ENCODE data around the gene KIF5B. TPM values are rescaled to one million over a fixed set of nuclear protein-coding genes. Genes with fewer than 3 reads are reported as not detected.

The KIF5B gene
- 100 to 1,000 TPM; 199 to 270 (median 240) TPM for total RNA-seq
- polyA plus RNA-seq = 10 to 100 TPM; 42.6 to 78.7 (median 68.0) TPM

- 1 to 2% methylated on average over 63 of the region's 63 CpGs for WGBS, 2 donors
- Histone ChIP-seq H3K9me3 (no peaks in the 10 kb centered on the region), H3K4me3 (peak within 1 kb of the TSS; percentile 77 to 99 (median 92)), H3K4me1 (peaks cover 0 to 37% (median 12%) of the 10 kb centered on the region in 4 donors), H3K27me3 (no peaks in the 10 kb centered on the region), H3K36me3 (no peaks in the 10 kb centered on the region), H3K27ac (peak within 1 kb of the TSS; percentile 93 to 100 (median 96))
- intact Hi-C loops (cut with DNase I) = loop anchor here (10.0 kb wide), 2 partner anchors 288 to 898 kb away; partner anchors contain the start of genes EPC1 and ITGB1
- TF ChIP-seq EP300 (IDR thresholded peaks at IDR 0.05) = no peak
- TF ChIP-seq POLR2A (IDR thresholded peaks at IDR 0.05) = peak; percentile 97 to 98
- TF ChIP-seq CTCF (IDR thresholded peaks at IDR 0.05) = no peak
- peak; percentile 99 to 100 (median 99) for TF ChIP-seq POLR2AphosphoS5 (IDR thresholded peaks at IDR 0.05)
- peak; percentile 94 for DNase-seq
These were observed at the start of gene KIF5B for GRCh38 chr10:32056136-32057035. Gene KIF5B, minus strand, starts transcription at chr10:32056425. Its CDS starts 452 bp downstream, at chr10:32055973.

GRCh38 chr10:32105782-32106382, 49.7 kb upstream of the KIF5B start:
- 21 to 79% methylated on average over 7 of the region's 7 CpGs for WGBS, 2 donors
- no peak for DNase-seq
- intact Hi-C loops (cut with DNase I) = no loop called here
- Histone ChIP-seq H3K9me3 (no peaks in the 10 kb centered on the region), H3K27ac (no peak overlapping the region), H3K4me1 (peaks cover 0 to 15% (median 10%) of the 10 kb centered on the region in 4 donors), H3K36me3 (no peaks in the 10 kb centered on the region), H3K27me3 (no peaks in the 10 kb centered on the region), H3K4me3 (no peak overlapping the region)
- TF ChIP-seq POLR2AphosphoS5 (IDR thresholded peaks at IDR 0.05) (no peak), EP300 (IDR thresholded peaks at IDR 0.05) (no peak), CTCF (IDR thresholded peaks at IDR 0.05) (no peak), POLR2A (IDR thresholded peaks at IDR 0.05) (no peak)

GRCh38 chr10:32104622-32105509, 48.6 kb upstream of the KIF5B start:
- Histone ChIP-seq H3K4me3 (no peak overlapping the region), H3K36me3 (no peaks in the 10 kb centered on the region), H3K27me3 (no peaks in the 10 kb centered on the region), H3K9me3 (no peaks in the 10 kb centered on the region), H3K4me1 (peaks cover 0 to 15% (median 10%) of the 10 kb centered on the region in 4 donors), H3K27ac (no peak overlapping the region)
- intact Hi-C loops (cut with DNase I) = no loop called here
- WGBS, 2 donors = 45 to 73% methylated on average over 5 of the region's 5 CpGs
- DNase-seq = no peak
- no peak for TF ChIP-seq POLR2AphosphoS5 (IDR thresholded peaks at IDR 0.05)
- no peak for TF ChIP-seq EP300 (IDR thresholded peaks at IDR 0.05)
- no peak for TF ChIP-seq POLR2A (IDR thresholded peaks at IDR 0.05)
- no peak for TF ChIP-seq CTCF (IDR thresholded peaks at IDR 0.05)

- intact Hi-C loops (cut with DNase I) = no loop called here
- 16 to 52% methylated on average over 3 of the region's 3 CpGs for WGBS, 2 donors
- no peaks in the 10 kb centered on the region for H3K27me3 ChIP-seq
- no peak for DNase-seq
- no peak overlapping the region for H3K27ac ChIP-seq
- no peaks in the 10 kb centered on the region for H3K9me3 ChIP-seq
- no peak overlapping the region for H3K4me3 ChIP-seq
- peaks cover 0 to 15% (median 10%) of the 10 kb centered on the region in 4 donors for H3K4me1 ChIP-seq
- H3K36me3 ChIP-seq = no peaks in the 10 kb centered on the region
- TF ChIP-seq CTCF (IDR thresholded peaks at IDR 0.05) (no peak), POLR2A (IDR thresholded peaks at IDR 0.05) (no peak), POLR2AphosphoS5 (IDR thresholded peaks at IDR 0.05) (no peak), EP300 (IDR thresholded peaks at IDR 0.05) (no peak)
These were observed 48.0 kb upstream of the KIF5B start for GRCh38 chr10:32104181-32104580.

All from sigmoid colon (tissue), 7 donors.